ENCODE data around the gene THRB.
"Not testable (repeated sequence)": the region's sequence is repeated elsewhere in the genome, so short reads cannot be mapped to it uniquely, and the experiment has no call there.

Gene THRB

GRCh38 chr3:24400015-24400414, 94.6 kb downstream of the THRB start:
- DNase-seq: no peak

- DNase-seq: no peak
Observed at GRCh38 chr3:24399614-24400013, 95.0 kb downstream of the THRB start.

GRCh38 chr3:24398712-24399111, 95.9 kb downstream of the THRB start:
- not testable (repeated sequence) for DNase-seq

GRCh38 chr3:24396338-24396737, 98.3 kb downstream of the THRB start:
- no peak for DNase-seq

- no peak for DNase-seq
Observed at GRCh38 chr3:24394754-24395153, 99.9 kb downstream of the THRB start.

- DNase-seq: no peak
Observed at GRCh38 chr3:24393316-24393715, 101.3 kb downstream of the THRB start.

- DNase-seq: no peak
Observed at GRCh38 chr3:24390169-24391130, 104.2 kb downstream of the THRB start.

- no peak for DNase-seq
Observed at GRCh38 chr3:24389108-24390090, 105.3 kb downstream of the THRB start.

GRCh38 chr3:24388611-24389010, 106.0 kb downstream of the THRB start:
- DNase-seq: no peak

- no peak for DNase-seq
Observed at GRCh38 chr3:24388159-24388558, 106.5 kb downstream of the THRB start.

GRCh38 chr3:24387493-24387892, 107.2 kb downstream of the THRB start:
- no peak for DNase-seq

- no peak for DNase-seq
Observed at GRCh38 chr3:24387000-24387399, 107.7 kb downstream of the THRB start.

GRCh38 chr3:24386458-24386857, 108.2 kb downstream of the THRB start:
- DNase-seq: no peak

- no peak for DNase-seq
Observed at GRCh38 chr3:24385012-24385615, 109.5 kb downstream of the THRB start.

GRCh38 chr3:24382647-24383046, 112.0 kb downstream of the THRB start:
- DNase-seq: no peak

GRCh38 chr3:24379936-24380335, 114.7 kb downstream of the THRB start:
- no peak for DNase-seq

GRCh38 chr3:24378313-24378712, 116.3 kb downstream of the THRB start:
- DNase-seq: no peak

GRCh38 chr3:24377218-24377993, 117.2 kb downstream of the THRB start:
- DNase-seq: no peak

- DNase-seq: no peak
Observed at GRCh38 chr3:24375947-24376384, 118.7 kb downstream of the THRB start.

- no peak for DNase-seq
Observed at GRCh38 chr3:24374801-24375200, 119.8 kb downstream of the THRB start.

GRCh38 chr3:24373198-24373959, 121.3 kb downstream of the THRB start:
- DNase-seq: no peak

Data from CD4-positive, alpha-beta T cell treated with Interferon gamma for 1 hour (primary cell).